ENCODE data around the gene NISCH.

Gene NISCH

DNA sequence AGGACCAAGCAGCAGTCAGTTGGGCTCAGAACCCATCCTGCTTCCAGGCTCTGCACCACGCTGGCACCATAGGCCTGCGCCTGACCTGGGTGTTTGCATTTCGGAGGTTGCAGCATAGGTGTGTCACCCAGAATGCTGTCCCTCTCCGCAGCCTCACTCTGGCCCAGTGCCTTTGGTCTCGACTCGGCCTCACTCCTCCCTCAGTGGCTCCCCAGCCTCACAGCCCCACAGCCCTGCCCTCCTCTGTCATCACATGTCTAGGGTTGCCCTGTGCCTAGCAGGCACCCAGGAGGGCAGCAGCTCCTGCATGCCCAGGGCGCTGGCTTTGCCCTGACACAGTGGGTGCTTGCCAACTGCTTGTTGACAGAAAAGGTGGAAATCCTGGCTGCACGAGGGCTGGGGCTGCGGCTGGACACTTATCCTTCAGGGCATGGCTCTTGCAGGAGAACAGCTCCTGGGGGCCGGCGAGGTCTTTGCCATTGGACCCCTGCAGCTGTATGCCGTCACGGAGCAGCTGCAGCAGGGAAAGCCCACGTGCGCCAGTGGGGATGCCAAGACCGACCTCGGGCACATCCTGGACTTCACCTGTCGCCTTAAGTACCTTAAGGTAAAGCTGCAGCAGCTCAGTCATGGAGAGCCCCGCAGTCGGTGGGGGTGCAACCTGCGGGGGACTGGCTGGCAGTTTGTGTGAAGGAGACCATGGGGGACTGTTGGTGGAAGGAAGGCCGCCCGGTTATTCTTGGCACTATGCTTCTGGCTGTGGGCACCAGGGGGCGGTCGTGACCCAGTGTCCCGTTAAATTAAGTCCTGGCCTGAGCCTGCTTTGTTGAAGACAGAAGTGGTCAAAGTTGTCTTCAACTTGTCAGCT, 16.2 kb downstream of the NISCH start:
- peak; percentile 53 for DNase-seq (ENCODE audit: low spot score)

DNA sequence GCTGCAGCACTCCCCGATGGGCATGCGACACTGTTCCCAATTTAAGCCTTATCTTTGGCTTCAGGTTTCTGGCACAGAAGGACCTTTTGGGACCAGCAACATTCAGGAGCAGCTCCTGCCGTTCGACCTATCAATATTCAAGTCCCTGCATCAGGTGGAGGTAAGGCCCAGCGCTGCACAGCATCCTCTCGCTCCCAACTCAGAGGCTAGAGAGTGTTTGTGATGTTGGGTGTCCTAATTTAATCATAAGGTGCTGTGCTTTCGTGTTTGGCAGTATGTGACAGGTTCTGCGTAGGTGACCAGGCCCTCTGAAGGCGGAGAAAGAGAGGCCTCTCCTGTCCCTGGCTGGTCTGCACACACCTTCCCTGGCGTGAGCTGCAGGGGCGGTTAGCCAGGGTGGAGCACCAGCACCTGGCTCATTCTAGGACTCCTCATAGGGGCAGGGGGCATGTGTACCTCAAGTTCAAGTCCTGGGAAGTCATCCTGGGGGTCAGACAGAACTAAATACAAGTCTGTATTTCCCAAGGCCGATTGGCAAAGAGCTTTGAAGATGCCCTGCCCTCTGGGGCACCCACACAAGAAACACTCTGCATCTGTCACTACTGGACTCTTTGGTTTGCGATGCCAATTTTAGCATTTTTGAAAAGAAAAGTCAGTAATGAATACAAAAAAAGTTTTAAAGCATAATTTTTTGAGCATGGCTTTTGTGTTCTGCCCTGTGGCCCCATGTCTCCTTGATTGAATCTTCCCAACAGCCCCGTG, 17.0 kb downstream of the NISCH start:
- DNase-seq (ENCODE audit: low spot score): no peak

DNA sequence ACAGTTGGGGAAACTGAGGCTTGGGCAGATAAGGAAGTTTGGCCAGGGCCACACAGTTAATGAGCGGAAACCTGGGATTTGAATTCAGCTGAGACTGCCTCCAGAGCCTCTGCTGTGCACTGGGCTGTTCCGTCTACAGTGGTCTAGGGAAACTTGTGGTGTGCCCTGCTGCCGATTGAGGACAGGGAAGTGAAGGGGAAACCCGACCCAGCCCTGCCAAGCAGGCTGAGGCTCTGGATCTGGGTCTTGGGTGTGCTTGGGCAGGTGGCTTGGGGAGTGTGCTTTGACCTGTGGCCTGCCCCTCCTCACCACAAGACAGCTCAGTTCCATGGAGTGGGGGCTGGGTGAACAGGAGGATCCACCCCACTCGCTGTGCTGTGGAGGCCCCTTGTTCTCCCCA, 17.6 kb downstream of the NISCH start:
- DNase-seq (ENCODE audit: low spot score): no peak

DNA sequence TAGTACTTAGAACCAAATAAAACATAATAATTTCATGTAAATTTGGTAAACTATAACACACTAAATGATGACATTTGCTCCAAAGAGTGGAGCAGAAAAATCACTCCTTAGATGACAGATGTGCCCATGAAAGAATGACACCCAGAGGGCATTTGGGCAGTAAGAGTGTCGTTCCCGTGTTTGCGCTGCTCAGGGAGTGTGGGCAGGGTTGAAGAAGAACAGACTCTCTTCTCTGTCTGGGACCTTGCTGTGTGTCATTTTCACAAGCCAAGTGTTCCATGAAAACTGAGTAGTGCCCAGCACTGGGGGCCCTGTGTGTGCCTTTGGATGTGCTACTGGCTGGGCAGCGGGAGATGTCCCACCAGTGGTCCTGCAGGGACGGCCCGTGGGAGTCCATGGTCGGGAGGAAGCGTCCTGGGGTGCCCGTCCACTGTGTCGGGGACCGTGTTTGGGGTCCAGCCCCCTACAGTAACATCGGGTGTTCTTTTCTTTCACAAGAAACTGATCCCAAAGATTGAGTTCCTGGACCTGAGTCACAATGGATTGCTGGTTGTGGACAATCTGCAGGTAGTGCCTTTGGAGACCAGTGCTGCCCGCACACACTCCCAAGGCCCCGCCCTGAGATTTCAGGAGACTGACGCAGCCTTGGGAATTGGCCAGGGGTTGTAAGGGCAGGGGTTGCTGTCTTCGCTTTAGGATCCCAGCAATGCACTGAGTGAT, 21.8 kb downstream of the NISCH start:
- DNase-seq (ENCODE audit: low spot score): no peak

DNA sequence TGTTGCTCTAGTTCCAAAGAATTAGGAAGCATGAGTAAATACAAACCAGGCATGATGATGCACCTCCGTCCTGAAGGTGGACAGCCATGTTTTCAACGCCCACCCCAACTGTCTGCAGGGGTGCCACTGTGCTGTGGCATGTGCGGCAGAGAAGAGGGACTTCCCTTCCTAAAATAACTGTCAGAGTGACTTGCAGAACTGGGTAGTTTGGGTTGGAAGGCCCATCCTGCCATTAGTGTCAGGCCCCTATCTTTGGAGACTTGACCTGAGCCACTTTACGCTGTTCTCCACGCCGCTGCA, 22.3 kb downstream of the NISCH start:
- no peak for DNase-seq (ENCODE audit: low spot score)

DNA sequence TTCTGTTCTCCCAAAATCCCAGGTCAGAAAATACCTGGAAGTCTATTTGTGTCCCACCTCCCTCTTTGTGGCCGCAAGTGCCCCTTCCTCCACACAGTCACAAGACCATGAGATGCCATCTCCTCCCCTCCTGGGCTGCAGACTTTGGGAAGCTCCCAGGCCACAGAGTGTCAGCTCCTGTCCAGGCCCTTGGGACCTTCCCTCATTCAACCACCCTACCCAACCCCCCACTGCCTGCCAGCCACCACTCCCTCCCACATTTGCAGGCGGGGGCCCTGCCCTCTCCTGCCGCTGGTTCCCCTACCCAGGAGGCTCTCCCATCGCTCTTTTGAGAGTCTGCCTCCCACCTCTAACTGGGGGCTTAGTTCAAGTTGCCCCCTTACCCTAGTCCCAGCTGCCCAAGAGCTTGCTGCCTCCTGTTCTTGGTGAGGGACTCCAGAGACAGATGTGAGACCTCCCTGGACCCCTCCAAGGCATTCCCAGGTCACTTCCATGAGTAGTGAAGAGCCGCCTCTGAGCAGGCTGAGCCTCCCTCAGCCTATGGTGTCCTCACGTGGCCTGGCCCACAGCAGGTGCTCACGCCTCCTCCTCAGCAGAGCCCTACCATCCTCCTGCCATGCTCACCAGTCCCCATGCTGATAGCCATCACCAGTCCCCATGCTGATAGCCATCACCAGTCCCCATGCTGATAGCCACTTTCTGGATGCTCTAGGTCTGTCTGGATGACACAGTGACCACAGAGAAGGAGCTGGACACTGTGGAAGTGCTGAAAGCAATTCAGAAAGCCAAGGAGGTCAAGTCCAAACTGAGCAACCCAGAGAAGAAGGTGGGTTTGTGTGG, 23.9 kb downstream of the NISCH start:
- no peak for DNase-seq (ENCODE audit: low spot score)

DNA sequence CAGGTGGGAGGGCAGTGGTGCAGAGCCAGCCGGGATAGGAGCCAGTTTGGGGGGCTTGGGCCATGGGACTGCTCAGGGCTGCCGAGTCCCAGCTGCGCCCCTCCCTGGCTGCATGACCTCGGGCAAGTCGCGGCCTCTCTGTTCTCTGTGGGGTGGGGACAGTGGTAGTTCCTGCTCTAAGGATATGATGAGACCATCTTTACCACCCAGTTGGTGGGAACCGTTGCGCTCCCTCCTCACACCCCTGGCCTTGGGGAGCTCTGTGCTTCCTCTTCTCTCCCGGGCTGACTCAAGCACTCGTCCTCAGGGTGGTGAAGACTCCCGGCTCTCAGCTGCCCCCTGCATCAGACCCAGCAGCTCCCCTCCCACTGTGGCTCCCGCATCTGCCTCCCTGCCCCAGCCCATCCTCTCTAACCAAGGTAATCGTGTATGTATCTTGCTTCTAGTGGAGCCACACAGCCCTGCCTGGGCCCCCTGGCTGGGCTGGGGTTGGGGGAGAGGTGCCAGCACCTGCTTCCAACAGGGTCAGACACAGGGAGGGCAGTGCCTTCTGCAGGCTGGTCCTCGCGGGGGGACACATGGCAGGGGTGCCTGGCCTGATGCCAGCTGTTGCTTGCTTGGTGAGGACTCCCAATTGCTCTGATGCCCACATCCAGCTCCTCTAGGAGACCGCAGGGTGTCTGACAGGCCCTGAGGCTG, 24.6 kb downstream of the NISCH start:
- DNase-seq (ENCODE audit: low spot score): no peak

DNA sequence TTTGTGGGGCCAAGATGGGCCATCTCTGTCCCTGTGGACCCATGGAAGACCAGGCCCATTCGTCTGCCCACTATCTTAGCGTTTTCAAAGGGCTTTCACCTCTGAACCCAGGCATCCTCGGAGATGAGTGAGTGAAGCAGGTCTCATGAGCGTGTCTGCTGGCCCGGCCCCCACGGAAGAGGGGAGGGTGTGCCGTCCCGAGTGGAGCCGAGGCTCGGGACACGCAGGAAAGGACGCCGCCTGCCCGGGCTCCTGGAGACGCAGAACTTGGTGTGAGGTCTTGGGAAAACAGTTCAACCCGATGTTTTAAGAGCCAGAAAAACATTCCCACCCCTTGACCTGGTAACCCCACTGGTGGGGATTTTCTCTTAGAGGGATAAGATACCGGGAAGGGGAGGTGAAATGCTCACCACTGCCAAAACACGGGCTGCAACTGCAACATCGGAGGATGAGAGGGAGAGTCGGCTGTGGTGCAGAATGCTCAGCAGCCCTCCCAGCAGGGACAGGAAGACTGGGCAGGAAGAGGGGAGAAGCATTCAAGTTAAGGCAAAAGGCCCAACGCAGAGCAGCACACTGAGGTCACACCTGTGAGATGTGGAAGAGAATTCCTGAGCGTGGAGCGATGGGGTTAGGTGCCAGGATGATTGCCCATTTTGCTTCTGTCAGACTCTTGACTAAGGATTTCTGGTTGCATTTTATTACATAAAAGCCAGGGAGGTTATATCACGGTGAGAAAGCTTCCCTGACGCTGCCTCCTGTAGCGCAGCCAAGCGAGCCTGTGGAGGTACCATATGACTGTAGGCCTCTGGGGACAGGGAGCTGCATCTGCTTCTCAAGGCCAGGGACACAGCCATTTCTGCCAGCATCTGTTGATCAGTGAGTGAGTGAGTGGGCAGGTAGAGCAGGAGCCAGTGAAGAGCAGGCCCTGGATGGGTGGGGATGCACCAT, 25.6 kb downstream of the NISCH start:
- no peak for DNase-seq (ENCODE audit: low spot score)

DNA sequence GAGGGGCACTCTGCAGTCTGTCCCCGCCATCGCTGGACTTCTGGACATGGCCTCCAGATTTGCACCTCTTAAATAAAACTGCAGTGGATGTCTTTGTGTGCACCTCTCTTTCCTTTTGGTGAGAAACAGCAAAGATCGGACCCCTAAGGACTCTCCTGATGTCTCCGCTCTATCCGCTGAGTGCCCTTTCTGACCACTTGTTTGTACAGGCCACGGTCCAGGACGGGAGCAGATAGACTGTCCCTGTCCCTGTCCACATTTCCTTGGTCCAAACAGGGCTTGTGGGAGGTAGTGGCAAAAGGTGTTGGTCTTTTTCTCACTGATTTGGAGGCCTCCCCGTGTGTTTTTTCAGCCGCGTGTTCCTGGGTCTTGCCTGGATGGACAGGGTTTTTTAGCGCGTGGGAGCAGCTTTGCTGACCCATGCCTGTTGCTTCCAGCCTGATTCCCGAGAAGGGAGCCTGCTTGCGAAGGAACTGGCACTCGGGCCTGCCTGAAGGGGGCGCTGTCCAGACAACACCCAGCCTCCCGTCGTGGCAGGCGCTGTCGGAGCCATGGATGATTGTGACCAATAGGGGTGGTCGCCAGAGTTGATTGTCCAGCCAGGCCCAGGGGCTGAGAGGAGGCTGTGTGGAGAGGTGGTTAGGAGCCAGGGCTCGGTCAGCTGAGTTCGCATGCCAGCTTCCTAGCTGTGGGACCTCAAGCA, 26.6 kb downstream of the NISCH start:
- DNase-seq (ENCODE audit: low spot score): no peak

DNA sequence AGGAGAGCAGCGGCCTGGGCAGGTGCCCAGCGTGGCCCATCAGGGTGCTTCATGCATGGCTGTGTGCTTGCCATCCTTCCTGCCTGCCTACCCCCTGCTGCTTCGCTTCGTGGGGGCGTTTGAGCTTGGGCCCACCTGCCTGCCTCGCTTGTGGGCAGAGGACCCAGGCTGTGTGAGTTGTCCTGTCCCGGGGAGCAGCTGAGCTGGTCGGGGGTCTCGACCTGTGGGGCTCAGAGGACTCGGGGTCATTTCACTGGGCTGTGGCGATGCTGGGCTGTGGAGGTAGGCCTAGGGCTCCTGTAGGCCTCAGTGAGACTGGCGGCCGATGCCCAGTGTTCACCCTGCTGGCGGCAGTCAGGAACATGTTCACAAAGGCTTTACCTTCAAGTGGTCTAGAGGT, 27.7 kb downstream of the NISCH start:
- DNase-seq (ENCODE audit: low spot score): no peak

DNA sequence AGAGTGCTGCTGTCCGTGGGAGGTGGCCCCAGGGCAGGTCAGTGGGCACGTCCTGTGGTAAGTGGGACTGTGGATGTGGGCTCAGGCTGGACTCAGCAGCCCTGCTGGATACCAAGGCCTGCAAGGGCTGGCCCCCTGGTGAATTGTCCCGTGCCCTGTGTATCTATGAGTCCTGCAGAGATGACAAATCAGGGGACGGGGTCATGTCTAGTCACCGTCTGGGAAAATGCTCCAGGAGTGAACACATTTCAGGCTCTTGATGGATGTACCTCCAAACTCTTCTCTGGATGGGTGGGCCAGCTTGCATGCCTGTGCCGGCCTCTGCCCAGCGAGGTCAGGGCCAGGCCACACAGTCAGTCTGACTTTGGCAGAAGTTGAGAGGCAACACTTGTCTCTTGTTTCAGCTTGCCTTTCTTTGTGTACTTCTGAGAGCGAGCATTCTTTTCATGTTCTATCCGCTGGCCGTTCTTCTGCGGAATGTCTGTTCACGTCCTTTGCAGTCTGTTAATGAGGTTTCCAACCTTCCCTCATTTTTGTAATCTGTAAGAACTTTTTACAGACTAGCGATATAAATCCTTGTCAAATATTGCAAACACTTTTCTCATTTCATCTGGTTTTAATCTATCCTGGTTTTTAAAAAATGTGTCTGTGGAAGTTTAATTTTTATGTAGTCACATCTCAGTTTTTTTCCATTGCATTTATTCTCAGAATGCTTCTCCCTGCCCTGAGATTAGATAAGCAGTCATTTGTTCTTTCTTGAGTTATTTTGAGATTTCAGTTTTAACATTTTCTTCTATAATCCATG, 28.4 kb downstream of the NISCH start:
- peak; percentile 26 for DNase-seq (ENCODE audit: low spot score)

DNA sequence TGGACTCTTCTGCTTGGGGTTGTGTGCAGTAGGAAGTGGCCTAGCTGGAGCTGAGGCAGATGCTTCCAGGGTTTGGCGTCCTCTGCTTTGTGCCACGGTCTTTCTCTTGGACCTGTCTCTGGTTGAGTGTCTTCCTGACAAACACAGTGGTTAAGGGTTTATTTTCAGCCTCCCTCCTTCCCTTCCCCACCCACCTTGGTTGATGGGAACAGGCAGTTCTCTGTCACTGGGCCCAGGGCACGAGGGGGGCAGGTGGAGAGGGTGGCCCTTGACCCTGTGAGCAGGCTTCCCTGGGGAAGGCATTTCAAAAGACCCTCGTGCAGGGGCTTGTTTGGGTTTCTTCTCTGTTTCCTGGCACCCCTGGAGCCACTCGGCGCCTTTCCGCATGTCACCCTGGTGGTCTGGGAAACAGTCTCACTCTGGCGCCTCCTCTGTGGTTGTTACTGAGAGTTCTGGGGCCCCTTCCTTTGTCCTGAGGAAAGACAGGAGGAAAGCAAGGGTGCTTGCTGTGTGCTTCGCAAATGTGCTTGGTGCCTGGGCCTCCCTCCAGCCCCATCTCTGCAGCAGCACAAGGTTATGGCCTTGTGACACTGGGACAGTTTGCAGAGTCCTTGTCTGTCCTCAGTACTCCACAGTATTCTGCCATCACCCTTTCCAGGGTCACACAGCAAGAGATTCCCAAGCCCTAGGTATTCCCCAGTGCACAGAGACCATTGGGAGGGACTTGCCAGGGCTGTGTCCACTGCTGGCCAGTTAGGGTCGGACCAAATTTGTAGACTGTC, 29.5 kb downstream of the NISCH start:
- DNase-seq (ENCODE audit: low spot score): no peak

DNA sequence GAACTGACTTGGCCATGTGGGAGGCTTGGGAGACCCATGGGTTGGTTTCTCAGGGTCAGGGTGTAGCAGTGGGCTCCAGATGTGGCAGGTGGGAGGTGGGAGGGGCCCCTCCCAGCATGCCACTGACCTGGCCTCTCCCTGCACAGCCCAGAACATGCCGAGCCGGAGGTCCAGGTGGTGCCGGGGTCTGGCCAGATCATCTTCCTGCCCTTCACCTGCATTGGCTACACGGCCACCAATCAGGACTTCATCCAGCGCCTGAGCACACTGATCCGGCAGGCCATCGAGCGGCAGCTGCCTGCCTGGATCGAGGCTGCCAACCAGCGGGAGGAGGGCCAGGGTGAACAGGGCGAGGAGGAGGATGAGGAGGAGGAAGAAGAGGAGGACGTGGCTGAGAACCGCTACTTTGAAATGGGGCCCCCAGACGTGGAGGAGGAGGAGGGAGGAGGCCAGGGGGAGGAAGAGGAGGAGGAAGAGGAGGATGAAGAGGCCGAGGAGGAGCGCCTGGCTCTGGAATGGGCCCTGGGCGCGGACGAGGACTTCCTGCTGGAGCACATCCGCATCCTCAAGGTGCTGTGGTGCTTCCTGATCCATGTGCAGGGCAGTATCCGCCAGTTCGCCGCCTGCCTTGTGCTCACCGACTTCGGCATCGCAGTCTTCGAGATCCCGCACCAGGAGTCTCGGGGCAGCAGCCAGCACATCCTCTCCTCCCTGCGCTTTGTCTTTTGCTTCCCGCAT, 31.8 kb downstream of the NISCH start:
- no peak for DNase-seq (ENCODE audit: low spot score)

DNA sequence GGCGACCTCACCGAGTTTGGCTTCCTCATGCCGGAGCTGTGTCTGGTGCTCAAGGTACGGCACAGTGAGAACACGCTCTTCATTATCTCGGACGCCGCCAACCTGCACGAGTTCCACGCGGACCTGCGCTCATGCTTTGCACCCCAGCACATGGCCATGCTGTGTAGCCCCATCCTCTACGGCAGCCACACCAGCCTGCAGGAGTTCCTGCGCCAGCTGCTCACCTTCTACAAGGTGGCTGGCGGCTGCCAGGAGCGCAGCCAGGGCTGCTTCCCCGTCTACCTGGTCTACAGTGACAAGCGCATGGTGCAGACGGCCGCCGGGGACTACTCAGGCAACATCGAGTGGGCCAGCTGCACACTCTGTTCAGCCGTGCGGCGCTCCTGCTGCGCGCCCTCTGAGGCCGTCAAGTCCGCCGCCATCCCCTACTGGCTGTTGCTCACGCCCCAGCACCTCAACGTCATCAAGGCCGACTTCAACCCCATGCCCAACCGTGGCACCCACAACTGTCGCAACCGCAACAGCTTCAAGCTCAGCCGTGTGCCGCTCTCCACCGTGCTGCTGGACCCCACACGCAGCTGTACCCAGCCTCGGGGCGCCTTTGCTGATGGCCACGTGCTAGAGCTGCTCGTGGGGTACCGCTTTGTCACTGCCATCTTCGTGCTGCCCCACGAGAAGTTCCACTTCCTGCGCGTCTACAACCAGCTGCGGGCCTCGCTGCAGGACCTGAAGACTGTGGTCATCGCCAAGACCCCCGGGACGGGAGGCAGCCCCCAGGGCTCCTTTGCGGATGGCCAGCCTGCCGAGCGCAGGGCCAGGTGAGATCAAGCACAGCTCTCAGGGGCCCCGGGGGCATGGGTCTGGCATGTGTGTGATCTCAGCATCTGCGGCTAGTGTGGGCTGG, 32.6 kb downstream of the NISCH start:
- DNase-seq (ENCODE audit: low spot score): no peak

DNA sequence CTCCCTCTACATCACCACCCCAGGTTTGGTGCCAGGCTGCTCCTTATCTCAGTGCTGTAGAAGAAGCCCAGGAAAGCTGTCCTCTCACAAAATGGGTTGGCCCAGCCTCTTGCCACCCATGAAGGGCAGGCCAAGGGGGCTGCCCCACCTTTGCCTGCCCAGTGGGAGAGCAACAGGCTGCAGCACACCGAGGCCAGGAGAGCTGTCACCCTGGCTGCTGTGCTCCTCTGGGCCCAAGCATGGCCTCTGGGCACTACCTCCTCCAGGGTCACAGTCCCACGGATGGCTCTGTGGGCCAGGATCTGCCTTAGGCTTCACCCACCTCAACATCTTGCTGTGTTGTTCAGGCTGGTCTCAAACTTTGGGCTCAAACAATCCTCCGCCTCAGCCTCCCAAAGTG, 33.3 kb downstream of the NISCH start:
- no peak for DNase-seq (ENCODE audit: low spot score)

DNA sequence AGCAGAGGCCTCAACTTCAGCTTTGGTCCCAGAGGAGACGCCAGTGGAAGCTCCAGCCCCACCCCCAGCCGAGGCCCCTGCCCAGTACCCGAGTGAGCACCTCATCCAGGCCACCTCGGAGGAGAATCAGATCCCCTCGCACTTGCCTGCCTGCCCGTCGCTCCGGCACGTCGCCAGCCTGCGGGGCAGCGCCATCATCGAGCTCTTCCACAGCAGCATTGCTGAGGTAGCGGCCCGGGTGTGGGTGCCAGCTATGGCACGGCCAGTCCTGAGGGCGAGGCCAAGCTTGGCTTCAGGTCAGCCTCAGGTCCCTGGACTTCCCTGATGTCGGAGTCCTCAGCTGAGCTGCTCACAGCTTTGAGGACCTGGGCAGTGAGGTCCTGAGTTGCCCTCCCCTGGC, 34.0 kb downstream of the NISCH start:
- DNase-seq (ENCODE audit: low spot score): no peak
